ENCODE results near the gene FAM131A. TPM values are rescaled to one million over a fixed set of nuclear protein-coding genes. Genes with fewer than 3 reads are reported as not detected.

FAM131A gene
- total and polyA plus RNA-seq, 10 of the 15 experiments (the other 5 are each of a cell fraction or from before 2014, with no cell fraction given), result 0.31 to 4.5 (median 1.5) TPM

DNA sequence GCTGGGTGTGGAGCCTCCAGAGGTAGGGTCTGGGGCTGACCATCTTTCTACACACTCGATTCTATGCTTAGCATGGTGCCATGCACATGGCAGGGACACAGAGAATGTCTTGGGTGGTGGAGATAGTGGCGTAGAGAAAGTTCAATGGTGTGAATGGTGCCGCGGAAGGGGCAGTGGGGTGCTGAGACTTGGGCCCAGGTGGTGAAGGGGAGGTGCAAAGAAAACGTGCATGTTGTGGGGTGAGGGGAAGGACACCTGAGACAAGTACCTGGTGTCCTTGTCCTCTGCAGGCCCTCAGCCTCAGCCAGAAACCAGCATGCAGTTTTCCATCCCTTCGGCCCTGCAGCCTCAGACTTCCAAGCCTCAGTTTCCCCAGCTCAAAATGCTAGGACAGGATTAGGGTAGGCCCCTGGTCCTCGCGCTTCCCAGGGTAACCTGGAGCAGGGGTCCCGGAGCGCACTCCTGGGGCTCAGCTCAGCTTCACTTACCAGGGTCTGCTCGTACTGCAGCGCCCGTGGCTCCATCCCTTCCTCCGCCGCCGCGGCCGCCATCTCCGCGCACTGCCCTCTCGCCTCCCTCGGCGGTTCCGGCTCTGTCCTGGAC is 23.6 kb downstream of the FAM131A start:
- H3K4me1 ChIP-seq (ENCODE audit: control insufficient read depth, insufficient read depth, low read length), result peaks cover 10% of the 10 kb centered on the region
- no TSS peak for BruUV-seq (replicated peaks)

DNA sequence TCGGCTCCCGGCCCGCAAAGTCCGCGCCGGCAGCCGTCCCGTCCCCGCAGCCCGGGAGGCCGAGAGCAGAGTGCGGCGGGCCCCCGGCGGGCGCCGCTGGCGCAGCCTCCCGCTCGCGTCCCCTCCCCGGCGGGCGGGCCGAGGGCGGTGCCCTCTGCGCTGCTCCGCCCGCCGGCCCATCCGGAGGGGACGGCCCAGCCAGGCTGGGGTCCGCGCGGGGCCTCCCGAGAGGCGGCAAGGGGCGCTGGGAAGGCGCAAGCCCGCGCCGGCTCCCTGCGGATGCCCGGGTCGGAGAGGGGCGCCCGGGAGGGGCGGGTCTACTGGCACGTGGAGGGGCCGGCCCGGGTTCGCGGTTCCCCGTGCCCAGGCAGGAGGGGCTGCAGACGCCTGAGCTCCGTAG is 24.1 kb downstream of the FAM131A start, which contains the start of the genes CLCN2 and POLR2H:
CLCN2 (minus strand) TSS at position 74 of the 400 bp plus-strand sequence. CDS start 126 bp downstream, outside the sequence.
POLR2H (plus strand) TSS at position 179 of the 400 bp plus-strand sequence. CDS start 1,783 bp downstream, outside the sequence.
- Histone ChIP-seq H2AFZ (ENCODE audit: control insufficient read depth, low read depth, low read length) (peak within 1 kb of the TSS; percentile 75), H3K4me2 (ENCODE audit: control insufficient read depth, insufficient read depth) (peak within 1 kb of the TSS; percentile 93), H3K79me2 (ENCODE audit: control insufficient read depth, insufficient read depth, low read length) (peaks cover 18% of the 10 kb centered on the region), H3K9ac (ENCODE audit: control insufficient read depth, insufficient read depth, low read length) (peak within 1 kb of the TSS; percentile 81), H3K27me3 (replicated peaks in 1 of 2; ENCODE audit: control insufficient read depth in 2 of 2, insufficient read depth in 2 of 2, low read length in 1 of 2) (no peaks in the 10 kb centered on the region; a peak in 1 of 4 replicates), H3K4me1 (ENCODE audit: control insufficient read depth, insufficient read depth, low read length) (peaks cover 10% of the 10 kb centered on the region), H3K9me3 (replicated peaks; ENCODE audit: control insufficient read depth, insufficient read depth, low read length) (no peaks in the 10 kb centered on the region), H4K20me1 (ENCODE audit: control insufficient read depth, insufficient read depth) (no peaks in the 10 kb centered on the region), H3K36me3 (ENCODE audit: control insufficient read depth in 2 of 2, insufficient read depth in 2 of 2, low read length in 1 of 2) (peaks cover 0 to 2% of the 10 kb centered on the region in 2 experiments; a peak in 1 of 4 replicates), H3K27ac (ENCODE audit: control insufficient read depth, insufficient read depth) (peak within 1 kb of the TSS; percentile 87), H3K4me3 (peak within 1 kb of the TSS; percentile 67)
- no peak for DNase-seq (ENCODE audit: low read depth, low spot score)
- RAD21 ChIA-PET (ENCODE audit: unreplicated experiment), result interaction anchor here (1.2 to 1.4 kb wide), 2 partner anchors 10 to 11 kb away, joined by 3 to 7 read pairs; no protein-coding TSS in a partner anchor
- CTCF ChIA-PET, result interaction anchor here (0.7 to 2.9 kb wide), 3 partner anchors 10 to 153 kb away, joined by 3 to 10 read pairs (median 4); no protein-coding TSS in a partner anchor
- SMC1A ChIA-PET (ENCODE audit: uncharacterized antibody, unreplicated experiment), result interaction anchor here (1.7 kb wide), 1 partner anchor 11 kb away, joined by 6 read pairs; no protein-coding TSS in a partner anchor
- in situ Hi-C loops (cut with MboI), result no loop called here
- BruUV-seq (replicated peaks), result no TSS peak
- WGBS (ENCODE audit: insufficient coverage, insufficient replicate concordance, low lambda C conversion rate, missing lambda C conversion rate), result 0% methylated on average over 2 of the region's 56 CpGs
- intact Hi-C loops (cut with micrococcal nuclease; ENCODE audit: unreplicated experiment), result loop anchor here (5.0 kb wide), 1 partner anchor 44 kb away; no protein-coding TSS in a partner anchor
- no peak for FAIRE-seq
- POLR2A ChIA-PET, result interaction anchor here (0.6 to 0.9 kb wide), 3 partner anchors 9 to 175 kb away, joined by 3 to 4 read pairs (median 4); no protein-coding TSS in a partner anchor
- ATAC-seq, result peak; percentile 65
- no peak for TF ChIP-seq ZBED1 (IDR thresholded peaks at IDR 0.05; ENCODE audit: borderline replicate concordance)
- no peak for TF ChIP-seq MTA2 (IDR thresholded peaks at IDR 0.05; ENCODE audit: low read depth)
- no peak for TF ChIP-seq ZSCAN29 (IDR thresholded peaks at IDR 0.05)
- TF ChIP-seq EGR1 (IDR thresholded peaks at IDR 0.05; ENCODE audit: borderline replicate concordance in 1 of 2, low read depth in 2 of 2, low read length in 2 of 2), result no peak
- TF ChIP-seq KDM1A (IDR thresholded peaks at IDR 0.05; ENCODE audit: borderline replicate concordance), result no peak
- TF ChIP-seq MYB (IDR thresholded peaks at IDR 0.05; ENCODE audit: borderline replicate concordance, low read depth, low read length), result no peak
- TF ChIP-seq, protein P1, sequence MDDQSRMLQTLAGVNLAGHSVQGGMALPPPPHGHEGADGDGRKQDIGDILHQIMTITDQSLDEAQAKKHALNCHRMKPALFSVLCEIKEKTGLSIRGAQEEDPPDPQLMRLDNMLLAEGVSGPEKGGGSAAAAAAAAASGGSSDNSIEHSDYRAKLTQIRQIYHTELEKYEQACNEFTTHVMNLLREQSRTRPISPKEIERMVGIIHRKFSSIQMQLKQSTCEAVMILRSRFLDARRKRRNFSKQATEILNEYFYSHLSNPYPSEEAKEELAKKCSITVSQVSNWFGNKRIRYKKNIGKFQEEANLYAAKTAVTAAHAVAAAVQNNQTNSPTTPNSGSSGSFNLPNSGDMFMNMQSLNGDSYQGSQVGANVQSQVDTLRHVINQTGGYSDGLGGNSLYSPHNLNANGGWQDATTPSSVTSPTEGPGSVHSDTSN (IDR thresholded peaks at IDR 0.05; ENCODE audit: insufficient replicate concordance, low read depth, low read length), result no peak
- peak; percentile 47; the same call in 1 of the 2 replicates for TF ChIP-seq NR2F1 (conservative IDR thresholded peaks at IDR 0.05)
- TF ChIP-seq CHD2 (IDR thresholded peaks at IDR 0.05; ENCODE audit: borderline replicate concordance, low read depth, low read length), result no peak
- TF ChIP-seq SMAD5 (IDR thresholded peaks at IDR 0.05; ENCODE audit: low read depth), result no peak
- TF ChIP-seq SMARCA5 (IDR thresholded peaks at IDR 0.05), result no peak
- TF ChIP-seq SMAD1 (IDR thresholded peaks at IDR 0.05; ENCODE audit: low read depth, partially characterized antibody), result no peak
- TF ChIP-seq CREM (IDR thresholded peaks at IDR 0.05; ENCODE audit: low read depth), result no peak

More for the DNA sequence above, 23.6 kb downstream of the FAM131A start:
- H3K9me3 ChIP-seq (replicated peaks; ENCODE audit: control insufficient read depth, insufficient read depth, low read length), result no peaks in the 10 kb centered on the region
- peak overlapping the region; percentile 75 for H2AFZ ChIP-seq (ENCODE audit: control insufficient read depth, low read depth, low read length)
- no peaks in the 10 kb centered on the region for H4K20me1 ChIP-seq (ENCODE audit: control insufficient read depth, insufficient read depth)
- FAIRE-seq, result no peak
- H3K36me3 ChIP-seq (ENCODE audit: control insufficient read depth in 2 of 2, insufficient read depth in 2 of 2, low read length in 1 of 2), result no peaks in the 10 kb centered on the region
- ChIA-PET RAD21 (ENCODE audit: unreplicated experiment) (interaction anchor here (1.2 to 1.4 kb wide), 2 partner anchors 11 kb away, joined by 3 to 7 read pairs; no protein-coding TSS in a partner anchor), CTCF (interaction anchor here (1.3 to 2.9 kb wide), 4 partner anchors 11 to 153 kb away, joined by 4 to 10 read pairs (median 4); no protein-coding TSS in a partner anchor), SMC1A (ENCODE audit: uncharacterized antibody, unreplicated experiment) (interaction anchor here (1.7 kb wide), 1 partner anchor 11 kb away, joined by 6 read pairs; no protein-coding TSS in a partner anchor), POLR2A (interaction anchor here (0.9 kb wide), 1 partner anchor 12 kb away, joined by 4 read pairs; no protein-coding TSS in a partner anchor)
- ATAC-seq, result no peak
- H3K79me2 ChIP-seq (ENCODE audit: control insufficient read depth, insufficient read depth, low read length), result peaks cover 18% of the 10 kb centered on the region
- intact Hi-C loops (cut with micrococcal nuclease; ENCODE audit: unreplicated experiment), result loop anchor here (5.0 kb wide), 1 partner anchor 44 kb away; no protein-coding TSS in a partner anchor
- DNase-seq (ENCODE audit: low read depth, low spot score), result no peak
- WGBS (ENCODE audit: insufficient coverage, insufficient replicate concordance, low lambda C conversion rate, missing lambda C conversion rate), result 17% methylated on average over 14 of the region's 24 CpGs
- no peaks in the 10 kb centered on the region; a peak in 1 of 4 replicates for H3K27me3 ChIP-seq (replicated peaks in 1 of 2; ENCODE audit: control insufficient read depth in 2 of 2, insufficient read depth in 2 of 2, low read length in 1 of 2)
- no peak overlapping the region for H3K27ac ChIP-seq (ENCODE audit: control insufficient read depth, insufficient read depth)
- H3K9ac ChIP-seq (ENCODE audit: control insufficient read depth, insufficient read depth, low read length), result peak overlapping the region; percentile 61; the same call in 1 of the 2 replicates
- H3K4me2 ChIP-seq (ENCODE audit: control insufficient read depth, insufficient read depth), result peak overlapping the region; percentile 93
- in situ Hi-C loops (cut with MboI), result no loop called here
- peak overlapping the region; percentile 67 for H3K4me3 ChIP-seq
- TF ChIP-seq HDAC6 (IDR thresholded peaks at IDR 0.05; ENCODE audit: unreplicated experiment) (no peak), YY1 (IDR thresholded peaks at IDR 0.05; ENCODE audit: low read depth, low read length) (peak; percentile 42; the same call in 1 of the 2 replicates), IKZF1 (conservative IDR thresholded peaks at IDR 0.05) (0 out of 2 replicates have a peak, but pooled peaks have one; percentile 25), ETV6 (conservative IDR thresholded peaks at IDR 0.05 in 1 of 2, IDR thresholded peaks at IDR 0.05 in 1 of 2; ENCODE audit: borderline replicate concordance in 1 of 2, low read depth in 1 of 2) (no peak), MYC (IDR thresholded peaks at IDR 0.05; ENCODE audit: insufficient read depth, insufficient read length, insufficient replicate concordance, low read length, severe bottlenecking) (no peak), DPF2 (IDR thresholded peaks at IDR 0.05) (0 out of 2 replicates have a peak, but pooled peaks have one; percentile 17), CHD1 (IDR thresholded peaks at IDR 0.05; ENCODE audit: low read depth, low read length) (no peak), LARP7 (IDR thresholded peaks at IDR 0.05) (peak; percentile 49; the same call in 1 of the 2 replicates)
